ENCODE measurements around the gene MLLT6. TPM values are rescaled to one million over a fixed set of nuclear protein-coding genes. Genes with fewer than 3 reads are reported as not detected.

The MLLT6 gene
- total RNA-seq, 2 experiments from 2014 or later: 145 to 148 TPM

- CTCF ChIA-PET: interaction anchor here (0.6 to 12.2 kb wide), 20 partner anchors 9 to 119 kb away, joined by 3 to 160 read pairs (median 12); partner anchors contain the start of genes CISD3 and MLLT6
- H3K36me3 Mint-ChIP-seq (ENCODE audit: low read depth): peaks cover 12% of the 10 kb centered on the region
- H3K4me3 Mint-ChIP-seq: no peak overlapping the region
- intact Hi-C loops (cut with micrococcal nuclease): loop anchor here (2.0 to 5.0 kb wide), 3 partner anchors 24 to 52 kb away; no protein-coding TSS in a partner anchor
- peak overlapping the region; percentile 75 for H3K27ac Mint-ChIP-seq
- ATAC-seq: peak; percentile 63
- H3K27me3 Mint-ChIP-seq: peaks cover 4% of the 10 kb centered on the region
- POLR2A ChIA-PET: interaction anchor here (0.8 to 9.3 kb wide), 9 partner anchors 10 to 74 kb away, joined by 3 to 112 read pairs (median 8); partner anchors contain the start of genes CISD3 and MLLT6
- DNase-seq: peak; percentile 92
- no peaks in the 10 kb centered on the region for H3K9me3 Mint-ChIP-seq
- peak; percentile 99 for TF ChIP-seq CTCF (IDR thresholded peaks at IDR 0.05)
- H3K4me1 Mint-ChIP-seq (ENCODE audit: low read depth): peaks cover 34% of the 10 kb centered on the region
Measured at GRCh38 chr17:38676706-38677504, 28.2 kb upstream of the MLLT6 start.

DNA sequence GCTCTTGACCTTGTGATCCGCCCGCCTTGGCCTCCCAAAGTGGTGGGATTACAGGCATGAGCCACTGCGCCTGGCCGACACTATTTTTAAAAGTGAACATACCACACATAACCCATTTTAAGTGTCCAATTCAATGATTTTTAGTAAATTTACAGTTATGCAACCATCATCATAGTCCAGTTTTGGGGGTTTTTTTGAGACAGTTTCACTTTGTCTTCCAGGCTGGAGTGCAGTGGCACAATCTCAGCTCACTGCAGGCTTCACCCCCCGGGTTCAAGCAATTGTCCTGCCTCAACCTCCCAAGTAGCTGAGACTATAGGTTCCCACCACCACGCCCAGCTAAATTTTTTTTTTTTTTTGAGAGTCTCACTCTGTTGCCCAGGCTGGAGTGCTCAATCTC, 27.3 kb upstream of the MLLT6 start:
- no peaks in the 10 kb centered on the region for H3K27me3 Mint-ChIP-seq
- H3K4me1 Mint-ChIP-seq (ENCODE audit: low read depth): peaks cover 27% of the 10 kb centered on the region
- H3K36me3 Mint-ChIP-seq (ENCODE audit: low read depth): peaks cover 3% of the 10 kb centered on the region
- ATAC-seq (no peak), DNase-seq (no peak)
- TF ChIP-seq CTCF (IDR thresholded peaks at IDR 0.05): no peak
- POLR2A ChIA-PET: interaction anchor here (1.0 to 9.3 kb wide), 3 partner anchors 25 to 54 kb away, joined by 3 to 112 read pairs (median 8); partner anchors contain the start of genes CISD3 and MLLT6
- H3K9me3 Mint-ChIP-seq: no peaks in the 10 kb centered on the region
- CTCF ChIA-PET: interaction anchor here (0.9 to 12.2 kb wide), 13 partner anchors 8 to 120 kb away, joined by 3 to 160 read pairs (median 11); partner anchors contain the start of gene CISD3
- intact Hi-C loops (cut with micrococcal nuclease): loop anchor here (2.0 to 5.0 kb wide), 3 partner anchors 23 to 51 kb away; no protein-coding TSS in a partner anchor
- no peak overlapping the region for H3K4me3 Mint-ChIP-seq
- H3K27ac Mint-ChIP-seq: no peak overlapping the region

DNA sequence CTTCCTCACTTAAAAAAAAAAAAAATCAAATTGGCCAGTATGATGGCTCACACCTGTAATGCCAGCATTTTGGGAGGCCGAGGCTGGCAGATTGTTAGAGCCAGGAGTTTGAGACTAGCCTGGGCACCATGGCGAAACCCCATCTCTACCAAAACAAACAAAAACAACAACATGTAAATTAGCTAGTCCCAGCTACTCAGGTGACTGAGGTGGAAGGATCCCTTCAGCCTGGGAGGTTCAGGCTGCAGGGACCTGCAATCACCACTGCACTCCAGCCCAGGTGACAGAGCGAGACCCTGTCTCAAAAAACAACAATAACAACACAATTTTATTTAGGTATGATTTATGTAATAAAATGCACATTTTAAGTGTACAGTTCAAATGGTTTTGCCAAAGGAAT, 24.0 kb upstream of the MLLT6 start:
- no peaks in the 10 kb centered on the region for H3K9me3 Mint-ChIP-seq
- POLR2A ChIA-PET: interaction anchor here (0.7 to 9.3 kb wide), 5 partner anchors 10 to 71 kb away, joined by 3 to 112 read pairs (median 3); partner anchors contain the start of gene MLLT6
- intact Hi-C loops (cut with micrococcal nuclease): no loop called here
- H3K36me3 Mint-ChIP-seq (ENCODE audit: low read depth): no peaks in the 10 kb centered on the region
- no peak for TF ChIP-seq CTCF (IDR thresholded peaks at IDR 0.05)
- no peak overlapping the region for H3K27ac Mint-ChIP-seq
- H3K27me3 Mint-ChIP-seq: peaks cover 1% of the 10 kb centered on the region
- H3K4me3 Mint-ChIP-seq: no peak overlapping the region
- peaks cover 13% of the 10 kb centered on the region for H3K4me1 Mint-ChIP-seq (ENCODE audit: low read depth)
- CTCF ChIA-PET: interaction anchor here (1.1 to 12.2 kb wide), 4 partner anchors 13 to 53 kb away, joined by 4 to 160 read pairs (median 8); partner anchors contain the start of gene CISD3
- DNase-seq (no peak), ATAC-seq (no peak)

DNA sequence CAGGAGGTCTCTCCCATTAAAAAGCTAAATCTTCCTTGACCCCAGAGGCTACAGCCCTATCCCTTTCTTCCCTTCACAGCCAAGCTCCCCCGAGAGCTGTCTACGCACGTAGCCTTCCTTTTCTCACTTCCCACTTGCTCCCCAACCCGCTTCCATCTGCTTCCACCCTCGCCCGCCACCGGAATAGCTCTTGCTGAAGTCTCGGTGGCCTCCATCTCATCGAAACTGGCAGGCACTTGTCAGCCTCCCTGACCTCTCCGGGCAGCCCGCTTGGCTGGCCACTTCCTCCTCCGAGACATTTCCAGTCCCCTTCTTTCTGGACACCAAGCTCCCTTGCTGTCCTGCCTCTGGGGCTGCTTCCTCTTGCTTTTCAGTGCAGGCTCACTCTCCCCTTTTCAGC, 19.6 kb upstream of the MLLT6 start:
- ChIA-PET POLR2A (interaction anchor here (1.0 to 1.1 kb wide), 2 partner anchors 14 to 54 kb away, joined by 3 to 4 read pairs; no protein-coding TSS in a partner anchor), CTCF (interaction anchor here (1.3 kb wide), 1 partner anchor 8 kb away, joined by 6 read pairs; no protein-coding TSS in a partner anchor)
- ATAC-seq (no peak), DNase-seq (no peak)
- Mint-ChIP-seq H3K4me1 (ENCODE audit: low read depth) (peaks cover 3% of the 10 kb centered on the region), H3K27me3 (peaks cover 1% of the 10 kb centered on the region), H3K4me3 (no peak overlapping the region), H3K9me3 (no peaks in the 10 kb centered on the region), H3K27ac (no peak overlapping the region), H3K36me3 (ENCODE audit: low read depth) (no peaks in the 10 kb centered on the region)
- intact Hi-C loops (cut with micrococcal nuclease): no loop called here
- no peak for TF ChIP-seq CTCF (IDR thresholded peaks at IDR 0.05)

Data from activated CD8-positive, alpha-beta T cell treated with anti-CD3 and anti-CD28 coated beads for 36 hours (primary cell).